Stimulated activated CD8-positive, alpha-beta memory T cell treated with anti-CD3 and anti-CD28 coated beads, Interleukin-15, amount 100 ng/mL, for 24 hours (primary cell): ENCODE measurements around the gene ANKS1A.
"Not testable (repeated sequence)": the region's sequence is repeated elsewhere in the genome, so short reads cannot be mapped to it uniquely, and the experiment has no call there.

ENCODE experiments used
- DNase-seq: peaks from one replicate; pipeline ENCODE4 v3.0.0-alpha.2; 2020; ENCODE audit warnings: low read depth

The ANKS1A gene

DNA sequence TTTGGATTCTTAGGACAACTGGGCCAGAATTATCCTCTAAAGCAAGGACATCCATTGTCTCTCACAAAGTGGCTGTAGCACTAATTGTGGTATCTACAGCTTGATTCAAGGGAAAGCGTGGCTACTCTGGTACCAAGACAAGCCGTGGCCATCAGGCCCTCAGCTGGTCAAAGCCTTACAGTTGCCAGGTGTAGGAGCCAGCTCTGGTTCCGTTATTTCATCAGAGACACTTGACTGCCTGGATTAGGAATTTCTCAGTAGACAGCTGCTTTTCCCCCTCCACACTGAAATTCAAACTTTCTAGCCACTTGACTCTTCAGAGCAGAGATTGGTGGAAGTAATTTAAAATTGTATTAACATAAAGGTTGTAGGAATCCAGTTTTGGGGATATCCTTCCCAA is 104.2 kb downstream of the ANKS1A start:
- no peak for DNase-seq

DNA sequence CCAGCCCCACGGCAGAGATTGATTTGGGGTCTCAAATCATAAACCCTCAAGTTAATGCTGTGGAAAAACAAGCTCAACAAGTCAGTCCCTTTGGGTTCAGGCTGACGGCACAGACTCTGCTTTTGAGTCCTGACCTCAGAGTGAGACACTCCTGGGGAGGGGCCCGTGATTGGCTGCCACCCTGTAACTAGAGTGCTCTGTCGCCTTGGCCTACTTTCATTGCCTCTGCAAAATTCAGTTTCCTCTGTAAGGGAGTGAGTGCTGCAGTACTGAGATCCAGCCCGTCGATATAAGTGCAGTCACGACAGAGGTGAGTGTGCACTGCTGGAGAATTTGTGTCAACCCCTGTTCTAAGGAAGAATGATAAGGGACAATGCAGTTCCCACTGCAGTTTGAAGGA is 105.6 kb downstream of the ANKS1A start:
- DNase-seq = no peak

DNA sequence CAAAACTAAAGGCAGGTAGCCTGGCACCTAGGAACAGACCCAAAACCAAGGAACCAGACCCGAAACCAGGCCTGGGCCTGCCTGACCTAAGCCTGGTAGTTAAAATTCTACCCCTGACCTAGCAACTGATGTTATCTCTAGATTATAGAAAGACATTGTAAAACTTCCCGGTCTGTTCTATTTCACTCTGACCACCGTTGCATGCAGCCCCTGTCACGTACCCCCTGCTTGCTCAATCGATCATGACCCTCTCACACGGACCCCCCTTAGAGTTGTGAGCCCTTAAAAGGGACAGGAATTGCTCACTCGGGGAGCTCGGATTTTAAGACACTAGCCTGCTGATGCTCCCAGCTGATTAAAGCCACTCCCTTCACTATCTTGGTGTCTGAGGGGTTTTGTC is 109.4 kb downstream of the ANKS1A start:
- not testable (repeated sequence) for DNase-seq

DNA sequence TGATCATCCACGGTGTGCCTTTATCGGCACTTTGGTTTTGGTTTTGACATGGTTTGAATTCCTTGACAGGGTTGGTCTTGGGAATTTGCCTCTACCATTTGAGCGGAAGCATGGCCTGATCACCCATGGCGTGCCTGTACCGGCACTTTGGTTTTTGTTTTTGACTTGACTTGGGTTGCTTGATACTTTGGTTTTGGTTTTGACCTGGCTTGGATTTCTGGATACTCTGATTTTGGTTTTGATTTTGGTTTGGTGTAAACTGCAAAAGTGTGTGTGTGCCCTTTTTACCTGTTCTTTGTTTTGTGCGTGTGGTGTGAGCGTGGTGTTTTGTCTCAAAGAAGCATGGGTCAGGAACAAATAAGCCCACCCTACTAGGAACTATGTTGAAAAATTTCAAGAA is 110.1 kb downstream of the ANKS1A start:
- DNase-seq = not testable (repeated sequence)

DNA sequence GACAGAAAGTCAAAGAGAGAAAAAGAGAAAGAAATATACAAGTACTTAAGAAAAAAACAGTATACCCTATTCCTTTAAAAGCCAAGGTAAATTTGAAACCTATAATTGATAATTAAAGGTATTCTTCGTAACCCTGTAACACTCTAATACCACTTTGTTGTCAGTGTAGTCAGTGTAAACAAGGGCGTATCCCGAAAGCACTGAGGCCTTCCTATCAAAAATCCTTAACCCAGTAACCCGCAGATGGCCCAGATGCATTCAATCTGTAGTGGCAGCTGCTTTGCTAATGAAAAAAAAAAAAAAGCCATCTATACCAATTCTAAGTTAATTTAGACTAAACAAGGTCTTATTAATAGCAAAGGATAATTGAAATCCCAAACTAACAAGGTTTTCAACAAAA is 110.9 kb downstream of the ANKS1A start:
- not testable (repeated sequence) for DNase-seq

DNA sequence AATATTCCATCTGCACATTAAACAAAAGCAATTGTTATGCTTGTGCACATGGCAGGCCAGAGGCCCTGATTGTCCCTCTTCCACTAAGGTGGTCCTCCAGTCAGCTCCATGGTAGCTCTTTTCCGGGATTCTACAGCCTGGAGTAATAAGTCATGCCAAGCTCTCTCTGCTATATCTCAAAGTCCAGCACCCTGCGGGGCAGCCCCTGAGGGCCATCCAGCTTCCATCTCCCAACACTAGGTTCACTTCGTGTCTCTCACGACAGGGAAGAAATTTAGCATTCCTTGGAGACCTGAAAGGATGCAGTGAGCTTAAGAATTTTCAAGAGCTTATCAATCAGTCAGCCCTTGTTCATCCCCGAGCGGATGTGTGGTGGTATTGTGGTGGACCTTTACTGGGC is 112.3 kb downstream of the ANKS1A start:
- DNase-seq = not testable (repeated sequence)

DNA sequence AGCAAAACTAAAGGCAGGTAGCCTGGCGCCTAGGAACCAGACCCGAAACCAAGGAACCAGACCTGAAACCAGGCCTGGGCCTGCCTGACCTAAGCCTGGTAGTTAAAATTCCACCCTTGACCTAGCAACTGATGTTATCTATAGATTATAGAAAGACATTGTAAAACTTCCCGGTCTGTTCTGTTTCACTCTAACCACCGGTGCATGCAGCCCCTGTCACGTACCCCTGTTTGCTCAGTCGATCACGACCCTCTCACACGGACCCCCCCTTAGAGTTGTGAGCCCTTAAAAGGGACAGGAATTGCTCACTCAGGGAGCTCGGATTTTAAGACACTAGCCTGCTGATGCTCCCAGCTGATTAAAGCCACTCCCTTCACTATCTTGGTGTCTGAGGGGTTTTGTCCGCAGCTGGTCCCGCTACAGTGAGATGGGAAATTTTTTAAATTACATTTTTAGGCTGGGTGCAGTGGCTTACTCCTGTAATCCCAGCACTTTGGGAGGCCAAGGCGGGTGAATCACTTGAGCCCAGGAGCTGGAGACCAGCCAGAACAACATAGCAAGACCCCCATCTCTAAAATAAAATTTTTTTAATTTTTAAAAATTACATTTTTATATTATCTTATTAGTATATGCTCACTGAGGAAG is 115.0 kb downstream of the ANKS1A start:
- DNase-seq = not testable (repeated sequence)

DNA sequence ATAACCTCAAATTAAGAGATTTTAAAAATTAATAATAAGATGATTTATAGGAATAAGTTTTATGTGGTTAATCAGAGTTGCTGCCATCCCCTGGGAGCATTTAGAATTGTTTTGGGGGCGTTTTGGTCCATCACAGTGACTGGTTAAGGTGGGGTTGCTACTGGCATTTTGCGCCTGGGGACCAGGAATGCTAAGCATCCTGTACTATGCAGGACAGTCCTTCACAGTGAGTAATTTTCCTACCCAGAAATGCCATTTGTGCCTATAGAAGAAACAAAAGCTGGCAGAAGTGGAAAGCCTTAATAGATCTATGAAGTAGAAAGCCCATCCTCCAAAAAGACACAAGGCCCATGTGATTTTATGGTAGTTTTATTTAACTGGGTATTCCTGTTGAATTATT is 118.0 kb downstream of the ANKS1A start:
- DNase-seq = no peak

DNA sequence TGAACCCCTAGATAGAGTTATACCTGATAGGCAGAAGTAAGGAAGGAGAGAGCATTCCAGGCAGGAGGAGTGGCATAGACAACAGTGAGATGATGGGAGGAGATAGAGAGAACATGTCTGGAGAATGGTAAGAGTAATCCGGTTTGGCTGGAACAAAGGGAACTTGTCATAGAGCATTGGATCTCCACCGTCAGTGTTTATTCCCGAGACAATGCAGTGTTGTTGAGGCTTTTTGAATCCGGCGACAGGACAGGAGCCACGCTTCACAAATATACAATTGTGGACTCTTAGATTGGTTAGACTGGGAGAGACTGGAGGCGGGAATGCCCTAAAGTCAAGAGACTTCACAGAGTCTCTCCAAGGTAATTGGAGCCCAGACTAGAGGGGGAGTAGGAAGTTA is 119.8 kb downstream of the ANKS1A start:
- no peak for DNase-seq

DNA sequence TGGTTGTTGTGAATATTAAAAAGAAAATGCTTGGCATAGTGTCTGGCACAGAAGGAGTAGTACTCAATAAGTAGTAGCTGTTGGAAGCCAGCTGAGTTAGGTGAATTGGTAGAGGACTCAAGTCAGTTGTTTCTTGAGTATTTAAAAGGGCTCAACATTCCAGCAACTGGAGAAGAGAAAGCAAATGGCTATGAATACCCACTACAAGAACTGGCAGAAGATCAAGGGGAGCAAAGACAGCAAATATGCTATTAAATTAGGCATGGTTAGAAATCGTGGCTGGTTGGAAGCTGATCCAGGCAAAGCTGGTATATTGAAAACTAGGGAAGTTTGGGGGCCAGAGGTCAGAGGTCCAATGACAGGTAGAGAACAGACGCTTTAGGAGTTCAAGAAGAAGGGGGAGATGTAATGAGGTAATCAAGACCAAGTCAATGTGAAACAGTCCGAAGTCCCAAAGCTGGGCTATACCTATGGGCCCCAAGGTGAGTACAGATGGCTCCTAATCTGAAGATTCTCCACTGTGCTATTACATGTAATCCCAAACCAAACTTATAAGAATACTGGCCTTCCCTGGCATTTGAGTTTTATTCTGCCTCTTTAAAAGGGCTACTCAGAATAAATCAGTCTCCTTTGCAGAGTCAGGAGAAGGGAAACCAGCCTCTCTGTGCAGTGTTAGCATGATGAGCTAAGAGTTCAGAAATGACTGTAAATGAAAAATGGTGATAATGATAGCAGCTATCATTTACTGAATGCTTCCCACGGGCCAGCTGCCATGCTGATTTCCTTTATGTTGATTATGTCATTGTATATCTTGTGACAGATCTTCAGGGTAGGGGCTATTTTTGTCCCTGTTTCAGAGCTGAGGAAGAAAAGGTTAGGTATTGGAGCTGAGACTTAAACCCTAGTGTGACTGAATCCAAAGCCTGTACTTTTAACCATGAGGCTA is 122.3 kb downstream of the ANKS1A start:
- DNase-seq = no peak

DNA sequence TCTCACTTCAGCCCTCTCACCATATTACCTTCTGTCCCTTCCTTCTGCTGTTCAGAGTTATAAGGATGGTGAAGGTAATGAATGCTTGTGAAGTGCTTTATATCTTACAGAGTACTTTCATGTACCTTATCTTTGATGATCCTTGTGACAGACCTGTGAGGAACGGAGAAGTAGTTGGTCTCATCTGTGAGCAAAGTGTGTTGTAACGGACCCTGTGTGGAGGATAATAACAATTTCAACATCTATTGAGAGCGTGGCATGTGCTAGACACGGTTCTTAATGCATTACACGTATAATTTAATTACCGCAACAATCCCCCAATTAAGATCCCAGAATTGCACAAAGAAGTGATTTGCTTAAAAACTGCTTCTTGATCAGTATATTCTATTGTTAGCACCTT is 124.6 kb downstream of the ANKS1A start:
- DNase-seq = no peak

DNA sequence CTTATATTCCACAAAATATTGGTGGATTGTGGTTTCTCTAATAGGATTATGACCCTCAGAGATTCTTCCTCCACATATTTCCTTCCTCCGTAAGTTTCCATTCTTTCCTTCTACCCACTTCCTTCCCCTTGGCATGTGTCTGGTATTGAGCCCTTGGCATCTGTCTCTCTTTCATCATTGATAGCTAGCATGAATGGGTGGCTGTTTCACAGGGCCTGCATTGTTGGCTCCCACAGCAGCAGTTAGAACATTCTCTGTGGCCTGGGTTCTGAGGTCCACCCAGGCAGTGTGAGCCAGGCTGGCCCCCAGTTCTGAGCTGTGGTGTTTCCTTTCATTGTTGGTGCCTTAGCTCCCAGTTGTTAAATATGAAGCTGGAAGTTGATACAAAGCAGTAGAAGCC is 125.3 kb downstream of the ANKS1A start:
- DNase-seq = no peak

DNA sequence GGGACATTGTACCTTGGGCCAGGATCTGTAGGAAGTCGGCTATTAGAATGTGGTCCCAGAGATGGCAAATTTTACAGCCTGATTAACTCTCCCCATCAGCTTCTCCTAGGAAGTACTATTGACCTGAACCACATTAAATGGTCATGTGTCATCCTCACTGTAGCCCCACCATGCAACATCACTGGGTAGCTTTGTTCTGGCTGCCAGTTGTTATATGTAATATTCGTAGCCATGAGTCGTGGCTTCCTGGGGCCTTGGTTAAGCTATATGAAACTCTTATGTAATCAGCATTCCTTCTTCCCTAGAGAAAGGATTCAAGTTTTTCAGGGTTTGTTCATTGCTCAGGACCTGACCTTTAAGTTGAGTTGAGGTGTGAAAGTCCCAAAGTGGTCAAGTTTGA is 125.7 kb downstream of the ANKS1A start:
- DNase-seq = no peak

DNA sequence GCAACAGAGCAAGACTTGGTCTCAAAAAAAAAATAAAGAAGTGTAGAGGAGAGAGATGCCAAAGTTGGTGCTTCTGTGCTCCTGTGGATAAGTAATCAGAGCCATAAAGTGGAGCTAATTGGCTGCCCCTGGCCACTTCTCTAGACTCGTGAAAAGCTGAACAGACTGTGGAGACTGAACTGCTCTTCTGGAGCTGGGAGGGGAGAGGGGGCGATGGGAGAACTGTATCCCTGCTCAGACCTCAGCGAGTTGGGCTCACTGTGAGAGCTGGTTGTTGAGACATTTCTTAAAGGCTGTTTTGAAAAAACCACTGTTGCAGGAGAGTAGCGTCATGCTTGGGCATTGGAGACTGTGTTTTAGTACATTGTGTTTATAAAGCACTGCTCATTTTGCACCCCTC is 126.4 kb downstream of the ANKS1A start:
- no peak for DNase-seq

DNA sequence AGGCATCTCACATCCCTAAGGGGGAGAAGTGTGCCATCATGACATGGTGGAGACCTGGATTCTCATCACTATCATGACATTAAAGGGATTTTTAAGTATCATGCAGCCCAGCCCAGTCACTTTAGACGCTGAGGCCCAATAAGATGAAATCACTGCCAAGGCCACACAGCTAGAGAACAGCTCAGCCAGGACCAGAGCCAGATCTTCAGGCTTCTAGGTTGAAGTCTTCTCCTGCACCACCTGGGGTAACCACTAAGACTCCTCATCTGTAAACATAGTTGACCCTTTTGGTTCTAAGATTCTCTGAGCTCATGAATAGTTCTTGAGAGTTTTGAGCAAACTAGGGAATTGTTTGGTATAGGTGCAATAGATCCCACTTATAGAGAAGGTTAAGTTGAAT is 126.9 kb downstream of the ANKS1A start:
- DNase-seq = no peak

DNA sequence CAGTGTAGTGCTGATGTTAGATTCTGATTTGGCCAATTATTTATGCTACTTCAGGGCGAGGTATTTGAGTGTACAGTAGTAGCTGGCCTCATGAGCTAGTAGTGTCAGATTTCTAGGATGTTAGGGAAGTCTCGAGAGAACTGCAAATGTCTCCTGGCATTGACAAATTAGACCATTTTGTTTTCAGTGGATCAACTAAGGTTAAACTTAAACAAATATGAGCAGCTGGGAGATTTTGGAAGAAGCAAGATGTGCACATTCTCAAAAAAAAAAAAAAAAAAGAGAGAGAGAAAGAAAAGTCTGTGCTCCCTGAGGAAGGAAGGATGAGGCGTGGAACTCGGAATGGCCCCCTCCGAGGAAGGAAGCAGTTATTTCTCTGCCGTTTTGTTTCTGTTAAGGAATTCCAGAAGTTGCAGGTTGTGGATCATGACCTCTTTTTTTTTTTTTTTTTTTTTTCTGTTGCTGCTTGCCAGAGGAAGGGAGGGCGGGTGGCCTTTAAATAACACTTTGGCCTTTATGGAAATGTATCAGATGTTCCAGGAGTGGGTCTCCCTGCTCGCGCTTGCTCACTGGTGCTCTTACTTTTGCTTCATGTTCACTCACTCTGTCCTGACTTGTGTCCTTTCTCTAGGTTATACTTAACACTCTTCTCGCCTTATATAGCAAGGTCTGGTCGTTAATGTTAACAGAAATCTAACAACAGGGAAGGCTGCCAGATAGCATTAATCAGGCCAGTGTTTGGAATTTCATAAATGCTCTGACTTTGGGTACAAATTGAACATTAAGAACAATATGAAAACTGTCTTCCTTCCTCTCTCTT is 127.7 kb downstream of the ANKS1A start:
- DNase-seq = no peak

DNA sequence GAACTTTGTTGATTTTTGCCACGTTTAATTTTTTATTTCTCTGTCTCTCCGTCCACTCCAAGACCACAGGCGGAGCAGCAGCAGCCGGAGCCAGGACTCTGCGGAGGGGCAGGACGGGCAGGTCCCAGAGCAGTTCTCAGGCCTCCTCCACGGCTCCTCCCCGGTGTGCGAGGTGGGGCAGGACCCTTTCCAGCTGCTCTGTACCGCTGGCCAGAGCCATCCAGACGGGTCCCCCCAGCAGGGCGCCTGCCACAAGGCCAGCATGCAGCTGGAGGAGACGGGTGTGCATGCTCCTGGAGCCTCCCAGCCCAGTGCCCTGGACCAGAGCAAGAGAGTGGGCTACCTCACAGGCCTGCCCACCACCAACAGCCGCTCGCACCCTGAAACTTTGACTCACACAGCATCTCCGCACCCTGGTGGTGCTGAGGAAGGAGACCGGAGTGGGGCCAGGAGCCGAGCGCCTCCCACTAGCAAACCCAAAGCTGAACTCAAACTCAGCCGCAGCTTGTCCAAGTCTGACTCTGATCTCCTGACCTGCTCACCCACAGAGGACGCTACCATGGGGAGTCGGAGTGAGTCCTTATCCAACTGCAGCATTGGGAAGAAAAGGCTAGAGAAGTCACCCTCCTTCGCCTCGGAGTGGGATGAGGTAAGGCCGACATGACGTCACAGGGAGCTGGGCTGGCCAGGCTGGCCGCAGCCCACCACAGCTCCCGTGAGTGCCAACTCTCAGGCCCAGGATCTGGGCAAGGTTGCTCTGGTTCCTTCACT is 128.5 kb downstream of the ANKS1A start:
- no peak for DNase-seq

DNA sequence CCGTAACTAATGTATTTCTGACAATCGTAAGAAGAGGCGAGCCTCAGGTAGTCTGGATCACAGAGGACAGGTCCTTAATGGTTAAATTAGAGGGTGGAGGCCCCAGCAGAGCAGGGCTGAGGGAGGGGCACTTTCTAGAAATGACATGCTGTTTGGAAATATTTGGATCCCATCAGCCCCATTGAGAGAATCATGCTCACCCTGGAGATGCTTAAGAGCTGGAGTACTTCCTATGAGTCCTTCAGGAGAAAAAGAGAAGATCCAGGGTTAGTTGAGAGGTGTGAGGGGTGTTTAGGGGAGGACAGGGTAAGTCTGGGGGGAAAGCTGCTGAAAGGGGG is 129.1 kb downstream of the ANKS1A start:
- DNase-seq = no peak

DNA sequence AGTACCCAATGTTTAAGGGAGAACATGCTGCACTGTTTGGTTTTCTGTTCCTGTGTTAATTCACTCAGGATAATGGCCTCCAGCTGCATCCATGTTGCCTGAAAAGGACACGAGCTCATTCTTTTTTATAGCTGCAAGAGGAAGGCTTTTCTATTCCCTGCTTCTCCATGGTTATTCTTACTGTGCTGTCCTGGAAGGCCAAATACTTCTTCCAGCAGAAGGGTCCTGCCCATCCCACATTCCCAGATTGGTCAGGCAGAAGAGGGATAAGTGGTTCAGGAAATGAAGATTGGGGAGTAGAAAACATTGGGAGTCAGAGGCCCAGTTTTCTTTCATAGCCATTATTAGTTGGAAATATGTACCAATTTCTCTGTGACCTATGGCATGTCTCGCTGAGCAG is 129.7 kb downstream of the ANKS1A start:
- no peak for DNase-seq

DNA sequence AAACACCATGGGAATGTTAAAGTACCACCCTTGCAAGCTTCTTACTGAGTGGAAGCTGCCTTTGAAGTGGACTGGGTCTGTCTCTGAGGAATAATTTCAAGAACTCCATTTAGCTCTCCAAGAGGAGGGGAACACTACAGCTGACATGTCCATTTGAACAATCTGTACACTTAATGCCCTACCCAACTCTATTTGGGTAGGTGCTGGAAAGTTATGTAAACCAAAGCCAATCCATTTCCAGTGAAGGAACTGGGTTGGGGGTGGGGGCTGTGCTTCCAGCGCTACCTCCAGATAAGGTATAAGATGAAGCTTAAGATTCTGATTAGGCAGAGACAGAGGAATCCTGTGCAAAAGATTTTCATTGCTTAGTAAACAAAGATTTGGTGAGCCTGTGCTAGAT is 130.1 kb downstream of the ANKS1A start:
- DNase-seq = no peak

DNA sequence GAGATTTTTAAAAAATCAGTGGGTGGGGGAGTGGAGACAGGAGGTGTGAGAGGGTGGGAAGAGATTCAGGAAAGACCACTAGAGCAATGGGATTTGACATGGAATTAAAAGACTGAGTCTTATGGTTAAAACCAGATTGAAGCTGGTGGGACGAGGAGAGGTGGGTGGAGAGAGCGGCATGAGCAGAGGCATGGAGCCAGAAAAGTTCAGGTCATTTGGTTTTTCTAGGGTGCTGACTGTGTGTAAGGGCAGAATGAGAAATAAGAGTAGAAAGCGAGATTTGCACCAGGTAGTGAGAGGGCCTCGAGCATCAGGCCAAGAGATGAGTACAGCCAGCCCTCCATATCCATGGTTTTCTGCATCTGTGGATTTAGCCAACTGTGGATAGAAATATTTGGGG is 130.8 kb downstream of the ANKS1A start:
- DNase-seq = no peak

DNA sequence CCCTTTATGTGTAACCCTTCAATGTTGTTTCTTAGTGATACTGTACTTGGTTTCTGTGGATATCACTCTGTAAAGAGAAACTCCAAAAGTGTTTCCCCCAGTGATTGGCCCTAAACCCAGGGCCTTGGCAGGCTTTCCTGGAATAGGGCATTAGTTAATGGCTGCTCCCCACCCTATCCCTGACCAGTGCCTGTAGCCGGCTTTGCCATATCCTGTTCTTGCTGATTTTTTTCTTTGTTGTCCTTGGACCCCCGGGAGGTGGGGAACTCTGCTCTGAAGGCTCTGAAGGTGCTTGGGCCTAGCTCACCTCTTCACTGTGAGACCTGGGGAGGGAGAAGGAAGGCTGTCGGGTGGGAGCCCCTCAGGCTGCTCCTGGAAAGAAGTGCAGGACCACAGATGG is 131.9 kb downstream of the ANKS1A start:
- DNase-seq = no peak
